HCT116 (cell line): ENCODE data around the gene FAAP100. TPM values are rescaled to one million over a fixed set of nuclear protein-coding genes. Genes with fewer than 3 reads are reported as not detected.
A peak's percentile ranks its signal among the peaks of the same experiment; 100 is the strongest.

ENCODE experiments used
- ATAC-seq: fragments of 200-7000 bp; cut with Tn5 transposase; 2 replicates; pipeline ENCODE4 v1.9.1; 2020; ENCODE audit warnings: mild to moderate bottlenecking, moderate library complexity
- BruUV-seq: library from RNA; stranded (reverse); fragments of 400-500 nt; replicated peaks from 2 replicates; lab custom pipeline; 2021; lab: Mats Ljungman, UMichigan
- CTCF ChIA-PET: fragments of 300-600 bp; sonication (Branson Sonifier 250); formaldehyde crosslinking; loops from one replicate; lab custom pipeline; 2021; ENCODE audit warnings: antibody characterized with exemption; lab: Charles Lee
- POLR2A ChIA-PET: fragments of 300-600, 350-600 bp; sonication (Branson Sonifier 250); formaldehyde crosslinking; loops from one replicate; lab custom pipeline; 2021; ENCODE audit warnings: antibody characterized with exemption; lab: Charles Lee
- RAD21 ChIA-PET, 2 experiments: fragments of 300-600 bp; sonication (Branson Sonifier 250); formaldehyde crosslinking; loops; one replicate each; lab custom pipeline; 2023; ENCODE audit warnings: low total read pairs in 2 of 2; ENCODE audit not compliant: uncharacterized antibody in 2 of 2, unreplicated experiment in 2 of 2, low non-redundant PET in 1 of 2; lab: Charles Lee
- DNase-seq: peaks from one replicate; pipeline ENCODE4 v3.0.0-alpha.2; 2010; ENCODE audit warnings: low read depth, low spot score
- H2AFZ ChIP-seq: fragments of 200-600 bp; shearing (Covaris generic), sonication (generic); 2 replicates; pipeline ENCODE4 v1.6.1; 2017; ENCODE audit warnings: low read depth, mixed run types, mixed read lengths, antibody characterized with exemption, low read length; ENCODE audit not compliant: poor library complexity, severe bottlenecking
- H3K27ac ChIP-seq: 2 replicates; pipeline ENCODE4 v1.5.1; 2012; ENCODE audit warnings: low read depth, low read length
- H3K27me3 ChIP-seq: fragments of 200-600 bp; sonication (generic); 2 replicates; pipeline ENCODE4 v1.6.1; 2016; ENCODE audit warnings: mixed run types, low read length, mixed read lengths; ENCODE audit not compliant: insufficient read depth
- H3K36me3 ChIP-seq, 2 experiments: fragments of 200-500 bp in 1 of 2; fragments of 200-600 bp in 1 of 2; sonication (Bioruptor generic) in 1 of 2; sonication (generic) in 1 of 2; 2 replicates each; pipeline versions ENCODE4 v1.5.1 to v1.6.1; 2014 to 2016; ENCODE audit warnings: low read length in 2 of 2, inconsistent platforms in 1 of 2, mixed read lengths in 1 of 2, mixed run types in 1 of 2; ENCODE audit not compliant: insufficient read depth in 2 of 2, control insufficient read depth in 1 of 2
- H3K4me1 ChIP-seq, 2 experiments: fragments of 200-600 bp in 1 of 2; sonication (generic) in 1 of 2; 2 replicates each; pipeline versions ENCODE4 v1.5.1 to v1.6.1; 2012 to 2017; ENCODE audit warnings: low read length in 2 of 2, inconsistent platforms in 1 of 2, mild to moderate bottlenecking in 1 of 2, mixed read lengths in 1 of 2, mixed run types in 1 of 2, moderate library complexity in 1 of 2; ENCODE audit not compliant: insufficient read depth in 2 of 2, control insufficient read depth in 1 of 2
- H3K4me2 ChIP-seq: fragments of 200-600 bp; sonication (generic); 2 replicates; pipeline ENCODE4 v1.6.1; 2017; ENCODE audit warnings: mixed run types, low read length, mixed read lengths
- H3K4me3 ChIP-seq, 2 experiments: fragments of 200-600 bp in 1 of 2; sonication (generic) in 1 of 2; replicated peaks in 1 of 2; 2 replicates each; pipeline ENCODE4 v1.5.1; 2011 to 2016; ENCODE audit warnings: low read length in 2 of 2, control low read depth in 1 of 2, low read depth in 1 of 2, mild to moderate bottlenecking in 1 of 2, mixed read lengths in 1 of 2, mixed run types in 1 of 2
- H3K79me2 ChIP-seq: fragments of 200-600 bp; sonication (generic); 2 replicates; pipeline ENCODE4 v1.6.1; 2017; ENCODE audit warnings: mild to moderate bottlenecking, mixed run types, low read length, moderate library complexity, mixed read lengths; ENCODE audit not compliant: insufficient read depth
- H3K9ac ChIP-seq: fragments of 200-600 bp; sonication (generic); 2 replicates; pipeline ENCODE4 v1.6.1; 2016; ENCODE audit warnings: low read length, mixed read lengths
- H3K9me2 ChIP-seq: fragments of 200-600 bp; sonication (generic), shearing (Covaris generic); 2 replicates; pipeline ENCODE4 v1.6.1; 2017; ENCODE audit warnings: mixed run types, mild to moderate bottlenecking, moderate library complexity; ENCODE audit not compliant: insufficient read depth
- H3K9me3 ChIP-seq, 2 experiments: fragments of 200-500 bp in 1 of 2; fragments of 200-600 bp in 1 of 2; sonication (Bioruptor generic) in 1 of 2; sonication (generic) in 1 of 2; 2 replicates each; pipeline ENCODE4 v1.6.1; 2014 to 2017; ENCODE audit warnings: low read length in 2 of 2, mixed read lengths in 2 of 2, inconsistent platforms in 1 of 2, low read depth in 1 of 2, mild to moderate bottlenecking in 1 of 2, mixed run types in 1 of 2, moderate library complexity in 1 of 2; ENCODE audit not compliant: control insufficient read depth in 1 of 2, insufficient read depth in 1 of 2
- H4K20me1 ChIP-seq: fragments of 200-600 bp; sonication (generic), shearing (Covaris generic); 2 replicates; pipeline ENCODE4 v1.6.1; 2017; ENCODE audit warnings: mixed run types, mild to moderate bottlenecking, moderate library complexity; ENCODE audit not compliant: insufficient read depth
- CEBPB ChIP-seq: IDR thresholded peaks from 2 replicates; pipeline ENCODE4 v1.6.1; 2012; ENCODE audit warnings: low read depth
- CTCF ChIP-seq, 3 experiments: fragments of 200-600 bp in 1 of 3; sonication (generic) in 1 of 3; IDR thresholded peaks in 2 of 3; conservative IDR thresholded peaks in 1 of 3; 2 replicates each; pipeline ENCODE4 v1.5.1; 2012 to 2017; ENCODE audit warnings: low read depth in 2 of 3, low read length in 2 of 3, antibody characterized with exemption in 1 of 3, borderline replicate concordance in 1 of 3, control low read depth in 1 of 3, mild to moderate bottlenecking in 1 of 3, mixed read lengths in 1 of 3, mixed run types in 1 of 3, moderate library complexity in 1 of 3; ENCODE audit not compliant: insufficient read depth in 1 of 3
- POLR2A ChIP-seq: IDR thresholded peaks from 2 replicates; pipeline ENCODE4 v1.7.0; 2011; ENCODE audit warnings: borderline replicate concordance; ENCODE audit not compliant: insufficient read depth, insufficient read length; ENCODE audit errors: extremely low read depth
- RAD21 ChIP-seq: IDR thresholded peaks from 2 replicates; pipeline ENCODE4 v1.6.1; 2012; ENCODE audit warnings: low read depth, mild to moderate bottlenecking
- REST ChIP-seq: IDR thresholded peaks from 2 replicates; pipeline ENCODE4 v1.6.1; 2012; ENCODE audit warnings: low read depth
- YY1 ChIP-seq: IDR thresholded peaks from 2 replicates; pipeline ENCODE4 v1.6.1; 2011; ENCODE audit warnings: low read length, low read depth, moderate library complexity, mild to moderate bottlenecking; ENCODE audit not compliant: insufficient replicate concordance; ENCODE audit errors: extremely low read depth
- intact Hi-C: fragments of 100-400 bp; cut with micrococcal nuclease; formaldehyde crosslinking; loops from 2 replicates; pipeline ENCODE4 v1.10.0; 2022
- total RNA-seq: library from RNA; stranded (reverse); gene quantifications from one replicate; pipeline ENCODE4 v1.2.1, GENCODE V29; 2021; ENCODE audit not compliant: unreplicated experiment

The FAAP100 gene
- total RNA-seq, 1 experiment from 2014 or later = 53.4 TPM

GRCh38 chr17:81537343-81537855, 14.8 kb downstream of the FAAP100 start:
- BruUV-seq = no TSS peak
- Histone ChIP-seq H3K4me3 (no peak overlapping the region), H3K9me2 (no peaks in the 10 kb centered on the region), H3K9me3 (no peaks in the 10 kb centered on the region; a peak in 1 of 4 replicates), H3K27ac (no peak overlapping the region), H3K27me3 (no peaks in the 10 kb centered on the region), H3K4me2 (peak overlapping the region; percentile 17; the same call in 1 of the 2 replicates), H3K79me2 (no peaks in the 10 kb centered on the region), H3K4me1 (peaks cover 3 to 7% of the 10 kb centered on the region in 2 experiments; a peak in 2 of 4 replicates), H2AFZ (no peak overlapping the region), H4K20me1 (no peaks in the 10 kb centered on the region), H3K36me3 (peaks cover 0 to 9% of the 10 kb centered on the region in 2 experiments; a peak in 1 of 4 replicates), H3K9ac (no peak overlapping the region)
- CTCF ChIA-PET = interaction anchor here (1.0 to 1.2 kb wide), 4 partner anchors 22 to 394 kb away, joined by 3 to 6 read pairs (median 4); no protein-coding TSS in a partner anchor
- TF ChIP-seq YY1 = peak; percentile 35
- TF ChIP-seq POLR2A = no peak
- TF ChIP-seq CEBPB = no peak
- TF ChIP-seq REST = no peak
- peak; percentile 83 to 97 (median 90); a peak in 5 of 6 replicates for TF ChIP-seq CTCF (IDR thresholded peaks at IDR 0.05 in 2 of 3, conservative IDR thresholded peaks at IDR 0.05 in 1 of 3; ENCODE audit: borderline replicate concordance in 1 of 3, insufficient read depth in 1 of 3, low read depth in 2 of 3, low read length in 2 of 3)
- TF ChIP-seq RAD21 = peak; percentile 97
- ATAC-seq = peak; percentile 78
- peak; percentile 49 for DNase-seq
- RAD21 ChIA-PET = interaction anchor here (1.0 kb wide), 2 partner anchors 53 kb away, joined by 3 to 5 read pairs; no protein-coding TSS in a partner anchor
- POLR2A ChIA-PET = interaction anchor here (0.6 to 1.5 kb wide), 4 partner anchors 9 to 104 kb away, joined by 3 to 5 read pairs (median 3); partner anchors contain the start of genes FAAP100 and FSCN2
- intact Hi-C loops = loop anchor here (1.0 to 5.0 kb wide), 2 partner anchors 53 to 165 kb away; no protein-coding TSS in a partner anchor
